Activated B cell treated with CpG ODN at 0.5 μM for 24 hours (primary cell): ENCODE measurements around the gene MCUR1. TPM values are rescaled to one million over a fixed set of nuclear protein-coding genes. Genes with fewer than 3 reads are reported as not detected.

Experiments
- ATAC-seq: fragments of 200-7000 bp; cut with Tn5 transposase; one replicate; pipeline ENCODE4 v1.10.0; 2021; ENCODE audit warnings: low read depth, mild to moderate bottlenecking, moderate library complexity
- CTCF ChIA-PET: fragments of 350-600 bp; sonication (Branson Sonifier 250); formaldehyde crosslinking; loops from one replicate; lab custom pipeline; 2021; ENCODE audit warnings: antibody characterized with exemption; lab: Charles Lee
- POLR2A ChIA-PET: fragments of 350-600 bp; sonication (Branson Sonifier 250); formaldehyde crosslinking; loops from one replicate; lab custom pipeline; 2021; ENCODE audit warnings: antibody characterized with exemption; lab: Charles Lee
- DNase-seq: peaks from one replicate; pipeline ENCODE4 v3.0.0; 2022
- H3K27ac Mint-ChIP-seq: one replicate; pipeline ENCODE4 v1.8.0; 2020; ENCODE audit warnings: mixed read lengths
- H3K27me3 Mint-ChIP-seq: one replicate; pipeline ENCODE4 v1.8.0; 2021; ENCODE audit warnings: mixed read lengths
- H3K36me3 Mint-ChIP-seq: one replicate; pipeline ENCODE4 v1.8.0; 2021; ENCODE audit warnings: low read depth, mixed read lengths
- H3K4me1 Mint-ChIP-seq: one replicate; pipeline ENCODE4 v1.8.0; 2021; ENCODE audit warnings: mixed read lengths
- H3K4me3 Mint-ChIP-seq: one replicate; pipeline ENCODE4 v1.8.0; 2020; ENCODE audit warnings: mild to moderate bottlenecking, mixed read lengths
- H3K9me3 Mint-ChIP-seq: one replicate; pipeline ENCODE4 v1.8.0; 2020; ENCODE audit warnings: mixed read lengths
- CTCF ChIP-seq: fragments of 200-600 bp; IDR thresholded peaks from one replicate; pipeline ENCODE4 v1.8.0; 2022; ENCODE audit warnings: antibody characterized with exemption, mild to moderate bottlenecking
- intact Hi-C: fragments of 100-400 bp; cut with micrococcal nuclease; formaldehyde crosslinking; loops from one replicate; pipeline ENCODE4 v1.15.1; 2024
- total RNA-seq: library from RNA; stranded (reverse); gene quantifications from 2 replicates; pipeline ENCODE4 v1.2.3, GENCODE V29; 2022

The MCUR1 gene
- total RNA-seq, 1 donor from 2014 or later = 13.6 TPM

- DNase-seq (no peak), ATAC-seq (no peak)
- intact Hi-C loops = loop anchor here (5.0 kb wide), 1 partner anchor 1152 kb away; no protein-coding TSS in a partner anchor
- Mint-ChIP-seq H3K27ac (no peak overlapping the region), H3K4me1 (peaks cover 30% of the 10 kb centered on the region), H3K27me3 (no peaks in the 10 kb centered on the region), H3K9me3 (no peaks in the 10 kb centered on the region), H3K36me3 (no peaks in the 10 kb centered on the region), H3K4me3 (no peak overlapping the region)
- POLR2A ChIA-PET = no interaction called here
- no peak for TF ChIP-seq CTCF
- CTCF ChIA-PET = no interaction called here
These were observed 53.8 kb downstream of the MCUR1 start for GRCh38 chr6:13760307-13761304.

GRCh38 chr6:13759025-13759424 lies 55.3 kb downstream of the MCUR1 start:
- Mint-ChIP-seq H3K4me1 (peaks cover 20% of the 10 kb centered on the region), H3K9me3 (no peaks in the 10 kb centered on the region), H3K27ac (no peak overlapping the region), H3K27me3 (no peaks in the 10 kb centered on the region), H3K4me3 (no peak overlapping the region), H3K36me3 (no peaks in the 10 kb centered on the region)
- CTCF ChIA-PET = no interaction called here
- POLR2A ChIA-PET = no interaction called here
- DNase-seq (no peak), ATAC-seq (no peak)
- TF ChIP-seq CTCF = no peak
- intact Hi-C loops = no loop called here

- Mint-ChIP-seq H3K27me3 (no peaks in the 10 kb centered on the region), H3K9me3 (no peaks in the 10 kb centered on the region), H3K4me3 (no peak overlapping the region), H3K27ac (no peak overlapping the region), H3K36me3 (no peaks in the 10 kb centered on the region), H3K4me1 (no peaks in the 10 kb centered on the region)
- ATAC-seq = no peak
- ChIA-PET POLR2A (interaction anchor here (0.6 kb wide), 1 partner anchor 739 kb away, joined by 9 read pairs; no protein-coding TSS in a partner anchor), CTCF (no interaction called here)
- no peak for TF ChIP-seq CTCF
- DNase-seq = no peak
- intact Hi-C loops = no loop called here
These were observed 59.7 kb downstream of the MCUR1 start for GRCh38 chr6:13754644-13755043.

- Mint-ChIP-seq H3K36me3 (no peaks in the 10 kb centered on the region), H3K9me3 (no peaks in the 10 kb centered on the region), H3K4me3 (no peak overlapping the region), H3K4me1 (no peaks in the 10 kb centered on the region), H3K27ac (no peak overlapping the region), H3K27me3 (no peaks in the 10 kb centered on the region)
- DNase-seq = no peak
- TF ChIP-seq CTCF = no peak
- ATAC-seq = no peak
- intact Hi-C loops = no loop called here
- POLR2A ChIA-PET = no interaction called here
- CTCF ChIA-PET = no interaction called here
These were observed 70.6 kb downstream of the MCUR1 start for GRCh38 chr6:13743736-13744127.

- ATAC-seq (no peak), DNase-seq (no peak)
- H3K4me1 Mint-ChIP-seq = no peaks in the 10 kb centered on the region
- intact Hi-C loops = no loop called here
- H3K36me3 Mint-ChIP-seq = no peaks in the 10 kb centered on the region
- CTCF ChIA-PET = no interaction called here
- no peaks in the 10 kb centered on the region for H3K27me3 Mint-ChIP-seq
- H3K9me3 Mint-ChIP-seq = no peaks in the 10 kb centered on the region
- POLR2A ChIA-PET = no interaction called here
- TF ChIP-seq CTCF = no peak
- peak overlapping the region; percentile 53 for H3K4me3 Mint-ChIP-seq
- no peak overlapping the region for H3K27ac Mint-ChIP-seq
These were observed 71.2 kb downstream of the MCUR1 start for GRCh38 chr6:13742961-13743735.
